NT2/D1 (cell line): ENCODE data around the gene NAXD.

Experiments used
- SUZ12 ChIP-seq: IDR thresholded peaks from 2 replicates; pipeline ENCODE4 v1.6.1; 2011; ENCODE audit not compliant: insufficient read length, insufficient read depth; ENCODE audit errors: extremely low read depth
- YY1 ChIP-seq: IDR thresholded peaks from 2 replicates; pipeline ENCODE4 v1.6.1; 2011; ENCODE audit not compliant: insufficient read length, insufficient read depth

DNA sequence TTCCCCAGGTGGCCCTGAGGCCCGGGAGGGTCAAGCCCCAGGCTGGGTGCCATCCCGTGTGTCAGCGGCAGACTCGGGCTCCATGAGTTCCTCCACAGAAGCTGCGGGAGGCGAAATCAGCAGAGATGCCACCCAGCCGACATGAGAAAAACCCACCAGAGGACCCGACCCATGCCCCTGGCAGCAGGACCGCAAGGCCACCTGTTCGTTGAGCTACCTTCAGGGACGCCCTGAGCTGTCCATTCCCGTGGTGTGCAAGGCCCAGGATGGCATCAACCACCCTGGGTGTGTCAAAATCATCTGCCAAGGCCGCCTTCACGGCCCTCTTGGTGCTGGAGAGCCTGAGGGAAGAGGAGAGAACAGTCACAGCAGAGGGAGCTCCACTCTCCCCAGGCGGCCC is 30.4 kb downstream of the NAXD start:
- no peak for TF ChIP-seq YY1
- no peak for TF ChIP-seq SUZ12
